T-helper 2 cell (primary cell): Measurements from ENCODE around the gene CREB1.
A peak's percentile ranks its signal among the peaks of the same experiment; 100 is the strongest.
"Not testable (repeated sequence)": the region's sequence is repeated elsewhere in the genome, so short reads cannot be mapped to it uniquely, and the experiment has no call there.

Experiments
- DNase-seq, 5 experiments: peaks; one replicate each; pipeline versions ENCODE4 v3.0.0 to v3.0.0-alpha.2; 2012 to 2022

The CREB1 gene

DNA sequence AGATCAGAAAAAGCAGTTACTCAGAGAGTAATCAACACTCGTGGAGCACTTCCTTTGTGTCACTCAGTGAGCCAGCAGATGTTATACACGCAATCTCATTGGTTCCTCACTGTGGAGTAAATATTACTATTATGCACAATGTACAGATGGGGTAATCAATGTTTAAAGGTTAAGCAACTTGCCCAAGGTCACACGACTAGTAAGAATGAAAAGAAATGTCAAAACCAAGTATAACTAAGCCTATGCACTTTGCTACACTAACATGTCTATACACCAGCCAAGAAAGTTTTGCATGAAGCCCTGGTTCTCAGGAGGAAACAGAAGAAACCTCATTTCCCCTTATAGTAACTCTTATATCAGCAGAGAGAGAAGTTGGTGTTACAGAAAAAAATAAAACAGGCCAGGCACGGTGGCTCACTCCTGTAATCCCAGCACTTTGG lies 90.0 kb downstream of the CREB1 start:
- peak in 1 of 5 experiments; percentile 67 for DNase-seq

DNA sequence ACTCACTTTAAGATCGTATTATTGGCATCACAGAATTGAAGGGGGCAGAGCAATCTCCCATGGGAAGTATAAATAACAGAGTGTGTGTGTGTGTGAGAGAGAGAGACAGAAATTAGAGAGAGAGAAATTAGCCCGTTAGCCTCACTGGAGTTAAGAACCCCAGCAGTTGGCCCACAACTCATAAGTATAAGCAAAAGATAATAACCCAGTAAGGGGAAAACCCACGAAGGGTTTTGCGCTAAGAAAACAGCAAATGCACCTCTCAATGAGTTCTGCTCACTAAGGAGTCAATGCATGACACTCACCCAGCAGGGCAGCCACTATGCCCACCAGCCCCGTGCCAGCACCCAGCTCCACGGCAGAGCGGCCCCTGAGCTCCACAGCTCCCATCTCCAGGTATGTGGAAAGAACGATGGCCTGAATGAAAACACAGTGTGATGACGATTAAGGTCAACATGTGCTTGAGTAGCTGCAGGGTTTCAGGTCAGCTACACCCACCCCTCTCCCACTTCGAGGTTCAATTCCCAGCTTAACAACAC lies 91.8 kb downstream of the CREB1 start:
- DNase-seq, result peak in 1 of 5 experiments; percentile 62

DNA sequence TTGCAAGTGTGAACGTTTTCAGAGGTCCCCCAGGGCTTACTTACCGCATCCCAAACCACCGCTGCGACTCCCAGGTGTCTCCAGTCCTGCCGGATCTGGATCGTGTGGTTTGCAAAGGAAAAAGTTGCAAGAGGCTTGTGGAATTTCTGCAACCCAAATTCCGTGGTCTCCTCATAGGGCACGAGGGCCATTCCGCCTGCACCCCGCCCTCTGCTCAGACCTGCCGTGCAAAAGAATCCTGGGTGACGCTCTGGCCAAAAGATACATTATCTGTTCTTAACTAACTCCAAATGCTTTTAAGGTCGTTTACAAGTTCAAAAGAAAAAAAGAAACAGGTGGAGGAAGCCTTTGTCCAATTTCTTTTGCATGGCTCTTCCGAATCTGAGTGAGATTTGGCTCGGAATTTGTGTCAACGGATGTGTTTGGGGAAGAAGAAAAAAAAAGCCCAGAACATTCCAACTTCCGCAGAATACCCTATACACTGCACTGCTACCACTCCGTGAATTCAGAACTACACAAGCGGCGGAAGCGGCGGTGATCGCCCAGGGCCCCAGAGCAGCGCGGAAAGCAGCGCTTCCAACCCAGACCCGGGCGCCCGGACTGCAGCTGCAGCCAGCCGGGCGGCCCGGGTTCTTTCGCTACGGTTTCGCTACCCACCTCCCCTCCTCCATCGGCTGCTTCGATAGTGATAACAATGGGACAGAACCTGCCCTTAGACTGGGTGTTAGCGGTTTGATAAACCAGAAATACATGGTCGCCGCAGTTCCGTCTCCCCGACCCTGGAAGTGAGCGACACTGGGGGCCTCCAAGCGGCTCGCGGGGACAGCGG lies 94.6 kb downstream of the CREB1 start:
- DNase-seq, result peak; percentile 25 to 82 (median 53)

DNA sequence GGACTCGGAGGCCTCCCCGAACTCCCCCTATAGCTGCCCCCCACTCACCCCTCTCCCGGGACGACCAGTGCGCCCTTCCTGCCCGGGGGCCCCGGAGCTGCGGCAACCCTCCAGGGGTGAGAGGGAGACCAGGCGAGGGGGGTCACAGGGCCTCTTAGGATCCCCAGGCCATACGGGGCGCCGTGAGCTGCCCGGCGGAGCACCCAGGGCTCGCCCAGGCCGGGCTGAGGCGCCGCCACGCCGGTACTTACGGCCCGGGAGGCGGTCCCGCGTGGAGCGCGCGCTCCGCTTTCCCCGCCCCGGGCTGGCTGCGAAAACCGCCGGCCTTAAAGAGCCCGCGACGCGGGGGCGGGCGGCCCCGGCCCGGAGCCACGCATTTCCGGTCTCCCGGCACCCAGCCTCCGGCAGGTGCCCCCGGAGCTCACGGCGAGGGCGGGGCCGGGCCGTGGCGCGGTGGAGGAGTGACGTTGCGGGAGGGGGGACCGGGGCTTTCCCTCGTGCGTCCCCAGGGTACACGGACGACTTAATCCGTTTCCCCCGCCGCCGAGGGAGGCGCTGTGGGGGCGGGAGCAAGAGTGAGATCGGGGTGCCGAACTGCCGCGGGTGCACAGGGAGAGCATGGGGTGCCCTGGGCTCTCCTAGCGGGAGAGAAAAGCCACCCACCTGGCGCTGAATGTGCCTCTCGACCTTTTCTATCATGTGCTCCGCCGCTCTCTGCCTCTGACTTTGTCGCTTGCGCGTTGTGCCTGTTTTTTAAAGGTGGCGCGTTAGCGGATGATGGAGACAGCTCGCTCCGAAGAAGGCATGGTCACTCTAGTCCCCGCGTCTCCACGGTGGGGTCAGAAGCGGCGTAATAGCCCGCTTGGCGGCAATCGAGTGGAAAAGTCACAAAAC lies 95.5 kb downstream of the CREB1 start, which contains the start of gene METTL21A:
TSS of gene METTL21A (minus strand) at position 381 of the 894 bp plus-strand sequence. CDS start 1,019 bp downstream, outside the sequence.
- DNase-seq, result peak; percentile 91 to 98 (median 95)

DNA sequence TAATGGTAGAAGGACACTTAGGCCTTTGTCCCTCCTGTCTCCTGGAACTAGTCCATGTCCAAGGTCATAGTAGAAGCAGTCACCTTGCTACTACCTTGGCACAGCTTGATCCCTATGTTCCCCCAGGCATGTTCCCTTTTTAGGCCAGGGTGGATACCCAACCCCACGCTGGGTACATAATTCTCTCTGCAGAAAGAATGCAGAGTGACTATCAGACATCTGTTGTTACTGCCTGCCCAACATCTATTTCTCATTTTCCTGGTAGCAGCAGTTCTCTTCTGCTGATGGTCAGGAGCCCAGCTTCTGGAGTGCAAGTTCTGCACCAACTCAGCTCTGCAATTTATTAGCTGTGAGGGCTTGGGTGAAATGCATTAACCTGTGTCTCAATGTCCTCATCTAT lies 99.8 kb downstream of the CREB1 start:
- no peak for DNase-seq

DNA sequence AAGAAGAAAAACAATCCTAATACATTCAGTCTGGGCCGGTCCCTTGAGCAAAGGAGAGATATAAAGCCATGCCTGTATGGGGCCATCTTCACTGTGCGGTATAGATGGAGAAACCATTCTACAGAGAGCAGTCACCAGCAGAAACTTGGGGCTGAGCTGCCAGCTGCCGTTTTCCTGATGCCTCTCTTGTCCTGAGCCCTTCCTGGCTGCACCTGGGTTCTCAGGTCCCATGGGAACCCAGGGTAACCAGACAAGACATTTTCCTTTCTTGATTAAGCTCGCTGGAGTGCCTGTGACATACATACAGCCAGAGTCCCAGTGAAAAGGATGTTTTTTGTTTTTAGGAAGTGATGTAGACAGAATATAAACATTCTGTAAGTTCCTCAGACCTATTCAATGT lies 100.7 kb downstream of the CREB1 start:
- no peak for DNase-seq

DNA sequence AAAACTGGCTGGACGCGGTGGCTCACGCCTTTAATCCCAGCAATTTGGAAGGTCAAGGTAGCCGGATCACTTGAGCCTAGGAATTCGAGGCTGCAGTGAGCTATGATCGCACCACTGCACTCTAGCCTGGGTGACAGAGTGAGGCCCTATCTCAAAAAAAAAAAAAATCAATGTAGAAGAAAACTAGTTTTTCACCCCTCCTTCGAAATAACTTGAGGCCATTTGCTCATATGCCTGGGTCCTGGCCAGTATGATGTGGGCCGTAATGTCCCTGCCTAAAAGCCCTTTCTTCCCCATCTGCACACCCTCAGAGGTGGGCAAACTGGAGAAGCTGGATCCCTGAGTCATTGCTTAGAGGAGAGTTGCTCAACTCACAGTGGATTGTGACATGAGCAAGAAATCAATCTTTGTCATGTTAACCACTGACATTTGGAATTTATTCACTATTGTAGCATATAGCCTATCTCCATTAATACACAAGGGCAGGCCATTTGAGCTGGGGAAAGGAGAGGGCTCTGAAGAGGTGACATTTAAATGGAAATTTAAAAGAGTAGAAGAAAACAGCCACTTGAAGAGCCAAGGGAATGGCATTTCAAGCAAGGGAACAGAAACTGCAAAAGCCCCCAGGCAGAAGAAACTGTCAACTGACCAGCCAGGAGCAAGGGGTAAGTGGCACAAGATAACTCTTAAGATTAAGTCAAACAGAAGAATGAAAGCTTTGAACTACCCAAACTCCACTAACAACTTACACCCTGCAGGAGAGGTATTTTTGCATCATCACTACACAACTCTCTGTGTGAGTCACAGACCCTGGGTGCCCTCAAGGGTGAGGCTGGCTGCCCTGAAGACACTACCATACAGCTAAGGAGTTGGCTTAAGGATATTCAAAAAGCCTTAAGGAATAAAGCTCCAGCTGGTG lies 103.1 kb downstream of the CREB1 start:
- peak in 1 of 5 experiments; percentile 26 for DNase-seq

DNA sequence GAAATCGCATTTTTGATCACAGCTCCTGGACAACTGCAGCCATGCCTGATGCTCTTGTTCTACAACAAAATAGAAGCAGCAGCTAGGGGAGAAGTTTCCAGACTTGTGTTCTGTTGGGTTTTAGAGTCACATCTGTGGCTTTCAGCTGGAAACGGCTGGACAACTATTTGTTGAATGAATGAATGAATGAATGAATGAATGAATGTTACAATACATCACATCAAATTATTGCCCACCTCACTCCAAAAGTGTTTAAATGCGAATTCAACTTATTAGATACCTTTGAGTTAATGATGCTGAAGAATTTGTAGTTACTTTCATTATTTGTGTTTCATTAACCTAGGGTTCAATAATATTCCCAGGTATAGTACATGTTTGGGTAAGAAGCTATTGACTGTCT lies 103.9 kb downstream of the CREB1 start:
- no peak for DNase-seq

DNA sequence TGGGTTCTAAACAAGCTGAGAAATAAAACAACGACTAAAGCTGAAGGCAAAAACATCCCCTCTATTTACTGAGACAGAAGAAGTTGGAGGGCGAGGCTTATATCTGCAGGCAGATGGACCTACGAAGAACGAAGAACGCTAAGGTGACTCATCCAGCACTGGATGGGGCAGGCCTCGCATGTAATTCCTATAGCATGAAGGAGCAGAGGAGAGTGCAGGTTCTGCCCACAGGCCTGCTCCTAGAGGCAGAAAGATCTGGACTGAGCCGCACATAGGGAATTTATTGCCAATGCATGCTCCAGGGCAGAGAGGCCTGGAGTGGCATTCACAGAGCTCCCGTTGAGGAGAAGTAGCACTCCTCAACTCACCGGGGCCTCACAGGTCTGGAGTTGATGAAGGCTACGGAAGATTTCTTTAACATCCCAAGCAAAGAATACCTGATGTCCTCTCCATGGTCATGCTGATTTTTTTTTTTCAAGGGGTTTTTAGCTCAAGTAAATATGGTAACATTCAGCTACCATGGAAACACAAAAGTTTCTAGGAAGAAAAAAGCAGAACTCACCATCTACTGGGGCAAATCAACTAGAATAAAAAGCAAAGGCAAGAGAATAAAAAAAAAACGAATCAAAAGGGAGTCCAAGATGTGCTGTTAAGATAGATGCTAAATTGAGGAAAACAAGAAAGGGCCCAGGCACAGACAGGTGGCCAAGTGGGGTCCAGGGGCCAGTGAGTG lies 105.9 kb downstream of the CREB1 start:
- no peak for DNase-seq

DNA sequence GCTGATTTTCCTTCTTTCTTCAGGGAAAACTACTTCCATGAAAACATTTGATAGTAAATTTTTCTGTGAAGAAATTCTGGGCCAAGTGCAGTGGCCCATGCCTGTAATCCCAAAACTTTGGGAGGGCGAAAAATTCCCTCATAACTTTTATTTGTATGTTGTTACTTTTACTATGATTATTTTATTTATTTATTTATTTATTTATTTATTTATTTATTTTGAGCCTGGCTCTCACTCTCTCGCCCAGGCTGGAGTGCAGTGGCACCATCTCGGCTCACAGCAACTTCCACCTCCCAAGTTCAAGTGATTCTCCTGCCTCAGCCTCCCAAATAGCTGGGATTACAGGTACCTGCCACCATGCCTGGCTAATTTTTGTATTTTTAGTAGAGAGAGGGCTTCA lies 109.5 kb downstream of the CREB1 start:
- DNase-seq, result not testable (repeated sequence)

DNA sequence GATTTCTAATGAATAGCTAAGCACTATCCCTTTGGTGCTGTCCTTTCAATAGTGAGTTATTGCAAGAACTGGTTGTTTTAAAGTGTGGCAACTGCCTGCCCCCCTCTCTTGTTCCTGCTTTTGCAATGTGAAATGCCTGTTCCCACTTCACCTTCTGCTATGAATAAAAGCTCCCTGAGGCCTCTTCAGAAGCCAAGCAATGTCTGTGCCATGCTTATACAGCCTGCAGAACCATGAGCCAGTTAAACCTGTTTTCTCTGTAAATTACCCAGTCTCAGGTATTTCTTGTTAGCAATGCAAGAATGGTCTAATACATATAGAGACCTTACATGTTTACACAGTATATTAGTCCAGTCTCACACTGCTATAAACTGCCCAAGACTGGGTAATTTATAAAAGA lies 110.4 kb downstream of the CREB1 start:
- no peak for DNase-seq

DNA sequence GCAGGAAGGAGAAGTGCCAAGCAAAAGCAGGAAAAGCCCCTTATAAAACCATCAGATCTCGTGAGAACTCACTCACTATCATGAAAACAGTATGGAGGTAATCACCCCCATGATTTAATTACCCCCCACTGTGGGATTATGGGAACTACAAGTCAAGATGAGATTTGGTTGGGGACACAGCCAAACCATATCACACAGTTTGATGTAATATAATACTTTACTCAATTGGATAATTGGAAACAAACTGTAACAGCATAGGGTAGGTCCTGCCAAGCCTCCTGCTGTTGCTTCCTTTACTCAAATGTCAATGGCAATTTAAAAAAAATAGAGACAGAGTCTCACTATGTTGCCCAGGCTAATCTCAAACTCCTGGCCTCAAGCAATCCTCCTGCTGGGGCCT lies 110.9 kb downstream of the CREB1 start:
- DNase-seq, result no peak

DNA sequence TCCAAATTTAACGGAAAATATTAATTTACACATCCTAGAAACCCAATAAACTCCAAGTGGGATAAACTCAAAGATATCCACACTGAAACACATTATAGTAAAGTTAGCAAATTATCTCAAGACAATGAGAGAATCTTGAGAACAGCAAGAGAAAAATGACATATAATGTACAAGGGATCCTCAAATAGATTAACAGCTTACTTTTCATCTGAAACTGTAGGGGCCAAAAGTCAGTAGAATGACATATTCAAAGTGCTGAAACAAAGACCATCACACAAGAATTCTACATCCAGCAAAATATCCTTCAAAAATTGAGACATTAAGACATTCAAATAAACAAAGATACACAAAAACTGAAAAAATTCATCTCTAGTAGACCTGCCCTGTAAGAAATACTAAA lies 114.1 kb downstream of the CREB1 start:
- DNase-seq, result no peak

DNA sequence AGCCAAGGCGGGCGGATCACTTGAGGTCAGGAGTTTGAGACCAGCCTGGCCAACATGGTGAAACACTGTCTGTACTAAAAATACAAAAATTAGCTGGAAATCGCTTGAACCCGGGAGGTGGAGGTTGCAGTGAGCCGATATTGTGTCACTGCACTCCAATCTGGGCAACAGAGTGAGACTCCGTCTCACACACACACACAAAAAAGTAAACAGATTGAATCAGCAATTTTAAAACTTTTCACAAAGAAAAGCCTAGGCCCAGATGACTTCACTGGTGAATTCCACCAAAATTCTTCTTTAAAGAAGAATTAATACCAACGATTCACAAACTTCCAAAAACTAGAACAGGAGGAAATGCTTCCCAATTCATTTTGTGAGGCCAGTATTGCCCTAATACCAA lies 116.8 kb downstream of the CREB1 start:
- DNase-seq, result not testable (repeated sequence)
